Measurements from ENCODE around the gene ATP5F1D. TPM values are rescaled to one million over a fixed set of nuclear protein-coding genes. Genes with fewer than 3 reads are reported as not detected.

Gene ATP5F1D
- total and polyA plus RNA-seq, 2 of the 13 experiments (the other 11 are each of a cell fraction or from before 2014, with no cell fraction given) = 39.4 to 78.7 TPM

- TF ChIP-seq ZNF781 (CRISPR knock-in tag; IDR thresholded peaks at IDR 0.05; ENCODE audit: borderline replicate concordance, not compliant biosample characterization) = no peak
- TF ChIP-seq ZFP41 (CRISPR knock-in tag; IDR thresholded peaks at IDR 0.05; ENCODE audit: borderline replicate concordance) = no peak
- no peak for TF ChIP-seq ZNF549 (CRISPR knock-in tag; IDR thresholded peaks at IDR 0.05)
- no peak for TF ChIP-seq MIER2 (CRISPR knock-in tag; IDR thresholded peaks at IDR 0.05)
- 0 out of 2 replicates have a peak, but pooled peaks have one; percentile 18 for TF ChIP-seq ZHX2 (IDR thresholded peaks at IDR 0.05; ENCODE audit: low read depth)
- TF ChIP-seq ZHX2 (CRISPR knock-in tag; IDR thresholded peaks at IDR 0.05; ENCODE audit: borderline replicate concordance) = no peak
- no peak for TF ChIP-seq SATB2 (CRISPR knock-in tag; IDR thresholded peaks at IDR 0.05)
- TF ChIP-seq HMG20A (CRISPR knock-in tag; IDR thresholded peaks at IDR 0.05; ENCODE audit: borderline replicate concordance) = no peak
- TF ChIP-seq ZNF101 (CRISPR knock-in tag; IDR thresholded peaks at IDR 0.05; ENCODE audit: borderline replicate concordance, low read depth) = no peak
- TF ChIP-seq TP53 (CRISPR knock-in tag; conservative IDR thresholded peaks at IDR 0.05) = no peak
- no peak for TF ChIP-seq ZBTB3 (CRISPR knock-in tag; IDR thresholded peaks at IDR 0.05; ENCODE audit: borderline replicate concordance, low read depth)
- peak in 1 of 2 experiments; percentile 49; a peak in 2 of 4 replicates for TF ChIP-seq POLR2A (IDR thresholded peaks at IDR 0.05; ENCODE audit: insufficient read depth in 1 of 2, low read depth in 2 of 2, low read length in 2 of 2)
- 0 out of 2 replicates have a peak, but pooled peaks have one; percentile 11 for TF ChIP-seq ZNF280B (CRISPR knock-in tag; IDR thresholded peaks at IDR 0.05; ENCODE audit: borderline replicate concordance)
- TF ChIP-seq PRDM4 (CRISPR knock-in tag; IDR thresholded peaks at IDR 0.05; ENCODE audit: borderline replicate concordance) = no peak
- no peak for TF ChIP-seq CAMTA2 (CRISPR knock-in tag; IDR thresholded peaks at IDR 0.05; ENCODE audit: borderline replicate concordance)
- no peak for TF ChIP-seq ZNF777 (CRISPR knock-in tag; IDR thresholded peaks at IDR 0.05)
- TF ChIP-seq ZNF160 (CRISPR knock-in tag; IDR thresholded peaks at IDR 0.05) = no peak
- TF ChIP-seq TERF1 (CRISPR knock-in tag; IDR thresholded peaks at IDR 0.05) = no peak
- no peak for TF ChIP-seq ZNF607 (CRISPR knock-in tag; IDR thresholded peaks at IDR 0.05; ENCODE audit: borderline replicate concordance)
Measured at GRCh38 chr19:1248786-1249297, 7.3 kb downstream of the ATP5F1D start (continued).

Measured in HepG2 (cell line).